Ishikawa (cell line): Measurements from ENCODE around the gene FBXO9.

Experiments
- CEBPB ChIP-seq: IDR thresholded peaks from 2 replicates; pipeline ENCODE4 v1.6.1; 2012
- CREB1 ChIP-seq: IDR thresholded peaks from 2 replicates; pipeline ENCODE4 v1.6.1; 2012; ENCODE audit warnings: low read depth
- EGR1 ChIP-seq: IDR thresholded peaks from 2 replicates; pipeline ENCODE4 v1.6.1; 2012
- EP300 ChIP-seq: IDR thresholded peaks from 2 replicates; pipeline ENCODE4 v1.6.1; 2012; ENCODE audit warnings: borderline replicate concordance
- FOXM1 ChIP-seq: IDR thresholded peaks from 2 replicates; pipeline ENCODE4 v1.6.1; 2012; ENCODE audit warnings: low read depth, borderline replicate concordance
- MAX ChIP-seq: IDR thresholded peaks from 2 replicates; pipeline ENCODE4 v1.6.1; 2012
- NFIC ChIP-seq: IDR thresholded peaks from 2 replicates; pipeline ENCODE4 v1.6.1; 2012
- RAD21 ChIP-seq: IDR thresholded peaks from 2 replicates; pipeline ENCODE4 v1.6.1; 2012; ENCODE audit warnings: low read depth
- REST ChIP-seq: IDR thresholded peaks from 2 replicates; pipeline ENCODE4 v1.6.1; 2012; ENCODE audit warnings: low read depth, mild to moderate bottlenecking
- TAF1 ChIP-seq: IDR thresholded peaks from 2 replicates; pipeline ENCODE4 v1.6.1; 2012; ENCODE audit warnings: low read depth, mild to moderate bottlenecking
- TCF12 ChIP-seq: IDR thresholded peaks from 2 replicates; pipeline ENCODE4 v1.6.1; 2012; ENCODE audit warnings: low read depth
- TEAD4 ChIP-seq: IDR thresholded peaks from 2 replicates; pipeline ENCODE4 v1.6.1; 2012
- USF1 ChIP-seq: IDR thresholded peaks from 2 replicates; pipeline ENCODE4 v1.6.1; 2012
- YY1 ChIP-seq: IDR thresholded peaks from 2 replicates; pipeline ENCODE4 v1.6.1; 2012; ENCODE audit warnings: low read depth
- ZBTB7A ChIP-seq: IDR thresholded peaks from 2 replicates; pipeline ENCODE4 v1.6.1; 2012; ENCODE audit warnings: low read depth

Gene FBXO9

GRCh38 chr6:53109612-53110011 is 44.4 kb downstream of the FBXO9 start:
- TF ChIP-seq YY1, result no peak
- TF ChIP-seq MAX, result no peak
- TF ChIP-seq USF1, result no peak
- no peak for TF ChIP-seq RAD21
- TF ChIP-seq EGR1, result no peak
- TF ChIP-seq REST, result no peak
- no peak for TF ChIP-seq CEBPB
- TF ChIP-seq TAF1, result no peak
- TF ChIP-seq ZBTB7A, result no peak
- no peak for TF ChIP-seq FOXM1
- no peak for TF ChIP-seq NFIC
- TF ChIP-seq CREB1, result no peak
- no peak for TF ChIP-seq TCF12
- TF ChIP-seq EP300, result no peak
- no peak for TF ChIP-seq TEAD4

- no peak for TF ChIP-seq CREB1
- no peak for TF ChIP-seq ZBTB7A
- no peak for TF ChIP-seq YY1
- no peak for TF ChIP-seq MAX
- no peak for TF ChIP-seq CEBPB
- no peak for TF ChIP-seq USF1
- no peak for TF ChIP-seq TEAD4
- TF ChIP-seq FOXM1, result no peak
- no peak for TF ChIP-seq NFIC
- no peak for TF ChIP-seq EP300
- no peak for TF ChIP-seq RAD21
- TF ChIP-seq TAF1, result no peak
- TF ChIP-seq EGR1, result no peak
- no peak for TF ChIP-seq REST
- no peak for TF ChIP-seq TCF12
Measured at GRCh38 chr6:53111865-53112264, 46.7 kb downstream of the FBXO9 start.

GRCh38 chr6:53112404-53112803 is 47.2 kb downstream of the FBXO9 start:
- TF ChIP-seq YY1, result no peak
- TF ChIP-seq EP300, result no peak
- no peak for TF ChIP-seq CREB1
- TF ChIP-seq TEAD4, result no peak
- TF ChIP-seq EGR1, result no peak

GRCh38 chr6:53112871-53113270 is 47.7 kb downstream of the FBXO9 start:
- TF ChIP-seq EGR1 (no peak), YY1 (no peak), TAF1 (no peak), FOXM1 (no peak), USF1 (no peak), TEAD4 (no peak), CEBPB (no peak), REST (no peak), ZBTB7A (no peak), EP300 (no peak), CREB1 (no peak), NFIC (no peak), MAX (no peak), TCF12 (no peak), RAD21 (no peak)
